Activated CD4-positive, alpha-beta memory T cell treated with anti-CD3 and anti-CD28 coated beads, Interleukin-2, amount 10 ng/mL, durations not matched to agents 7 days and 5 days (primary cell): Measurements from ENCODE around the gene HEXIM1. TPM values are rescaled to one million over a fixed set of nuclear protein-coding genes. Genes with fewer than 3 reads are reported as not detected.

Experiments
- CTCF ChIA-PET: fragments of 350-600 bp; sonication (Branson Sonifier 250); formaldehyde crosslinking; loops from one replicate; lab custom pipeline; 2021; ENCODE audit warnings: antibody characterized with exemption, inconsistent platforms; lab: Charles Lee
- POLR2A ChIA-PET: fragments of 350-600 bp; sonication (Branson Sonifier 250); formaldehyde crosslinking; loops from one replicate; lab custom pipeline; 2021; ENCODE audit warnings: antibody characterized with exemption; lab: Charles Lee
- DNase-seq: peaks from one replicate; pipeline ENCODE4 v3.0.0-alpha.2; 2020
- H3K27ac Mint-ChIP-seq: one replicate; pipeline ENCODE4 v1.8.0; 2021; ENCODE audit warnings: mild to moderate bottlenecking, mixed read lengths
- H3K27me3 Mint-ChIP-seq: one replicate; pipeline ENCODE4 v1.8.0; 2021; ENCODE audit warnings: mixed read lengths
- H3K36me3 Mint-ChIP-seq: one replicate; pipeline ENCODE4 v1.8.0; 2021; ENCODE audit warnings: low read depth, mixed read lengths
- H3K4me1 Mint-ChIP-seq: one replicate; pipeline ENCODE4 v1.8.0; 2021; ENCODE audit warnings: mixed read lengths
- H3K4me3 Mint-ChIP-seq: one replicate; pipeline ENCODE4 v1.8.0; 2021; ENCODE audit warnings: mild to moderate bottlenecking, mixed read lengths
- H3K9me3 Mint-ChIP-seq: one replicate; pipeline ENCODE4 v1.8.0; 2021; ENCODE audit warnings: mixed read lengths
- total RNA-seq, 2 experiments: library from RNA; stranded (reverse); gene quantifications; one replicate each; pipeline ENCODE4 v1.2.3, GENCODE V29; 2021

HEXIM1 gene, protein sequence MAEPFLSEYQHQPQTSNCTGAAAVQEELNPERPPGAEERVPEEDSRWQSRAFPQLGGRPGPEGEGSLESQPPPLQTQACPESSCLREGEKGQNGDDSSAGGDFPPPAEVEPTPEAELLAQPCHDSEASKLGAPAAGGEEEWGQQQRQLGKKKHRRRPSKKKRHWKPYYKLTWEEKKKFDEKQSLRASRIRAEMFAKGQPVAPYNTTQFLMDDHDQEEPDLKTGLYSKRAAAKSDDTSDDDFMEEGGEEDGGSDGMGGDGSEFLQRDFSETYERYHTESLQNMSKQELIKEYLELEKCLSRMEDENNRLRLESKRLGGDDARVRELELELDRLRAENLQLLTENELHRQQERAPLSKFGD
- total RNA-seq = 10 to 100 TPM; 35.0 to 35.8 TPM

DNA sequence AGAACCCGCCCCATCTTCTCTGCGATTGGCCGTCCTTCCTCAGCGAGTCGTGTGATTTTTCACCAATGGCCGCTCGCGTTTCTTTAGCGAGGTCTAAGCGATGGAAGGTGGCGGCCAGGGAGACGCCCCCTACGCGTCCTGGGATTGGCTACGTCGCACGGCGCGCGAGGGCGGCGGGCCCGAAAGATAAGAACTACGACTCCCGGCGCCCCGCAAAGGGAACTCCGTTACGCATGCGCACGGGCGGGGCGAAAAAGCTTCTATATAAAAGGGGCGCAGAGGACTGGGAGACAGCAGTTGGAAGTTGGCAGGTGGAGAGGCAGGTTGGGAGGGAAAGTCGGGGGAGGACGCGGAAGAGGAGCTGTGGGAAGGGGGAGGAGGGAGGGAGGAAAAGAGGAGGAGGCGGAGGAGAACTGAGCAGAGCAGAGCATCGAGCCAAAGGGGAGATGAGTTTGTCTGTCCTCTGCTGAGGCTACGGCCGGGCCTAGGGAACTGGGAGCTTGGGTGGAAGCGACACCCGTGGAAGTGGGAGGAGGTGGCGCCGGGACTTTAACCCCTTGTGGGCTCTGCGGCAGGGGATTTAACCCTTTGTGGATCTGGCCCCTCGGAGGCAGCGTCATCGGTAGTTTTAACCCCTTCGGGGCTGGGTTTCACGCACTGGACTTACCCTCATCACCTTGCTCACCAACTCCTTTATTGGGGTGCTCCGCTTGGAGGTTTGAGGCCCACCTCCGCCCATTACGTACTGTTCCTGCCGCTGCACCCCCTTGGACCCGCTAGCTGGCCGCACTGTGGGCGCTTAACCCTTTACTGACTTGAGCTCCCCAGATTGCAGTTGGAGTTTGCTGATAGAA is at the start of gene HEXIM1:
HEXIM1 (plus strand) TSS at position 293 of the 854 bp plus-strand sequence. CDS start 716 bp downstream, outside the sequence.
- peaks cover 45% of the 10 kb centered on the region for H3K4me1 Mint-ChIP-seq
- H3K9me3 Mint-ChIP-seq = no peaks in the 10 kb centered on the region
- H3K27me3 Mint-ChIP-seq = no peaks in the 10 kb centered on the region
- ChIA-PET CTCF (interaction anchor here (0.6 to 11.2 kb wide), 19 partner anchors 11 to 261 kb away, joined by 3 to 347 read pairs (median 5); partner anchors contain the start of genes ACBD4, DCAKD, HEXIM2 and PLCD3), POLR2A (interaction anchor here (0.7 to 6.6 kb wide), 26 partner anchors 11 to 261 kb away, joined by 3 to 470 read pairs (median 10); partner anchors contain the start of genes ACBD4, DCAKD, EFTUD2 and FMNL1)
- H3K4me3 Mint-ChIP-seq = peak within 1 kb of the TSS; percentile 97
- peak within 1 kb of the TSS; percentile 98 for H3K27ac Mint-ChIP-seq
- H3K36me3 Mint-ChIP-seq = peaks cover 29% of the 10 kb centered on the region
- peak; percentile 99 for DNase-seq

- H3K36me3 Mint-ChIP-seq = peaks cover 68% of the 10 kb centered on the region
These were observed 49.2 kb upstream of the HEXIM1 start for GRCh38 chr17:45098869-45099616.

GRCh38 chr17:45101546-45101882 is 46.8 kb upstream of the HEXIM1 start:
- no peaks in the 10 kb centered on the region for H3K4me1 Mint-ChIP-seq
- H3K4me3 Mint-ChIP-seq = no peak overlapping the region
- no peak for DNase-seq
- no peaks in the 10 kb centered on the region for H3K27me3 Mint-ChIP-seq
- CTCF ChIA-PET = interaction anchor here (0.6 to 0.7 kb wide), 2 partner anchors 26 to 99 kb away, joined by 3 to 4 read pairs; no protein-coding TSS in a partner anchor
- no peak overlapping the region for H3K27ac Mint-ChIP-seq
- POLR2A ChIA-PET = no interaction called here
- peaks cover 72% of the 10 kb centered on the region for H3K36me3 Mint-ChIP-seq
- no peaks in the 10 kb centered on the region for H3K9me3 Mint-ChIP-seq

More at GRCh38 chr17:45098869-45099616, 49.2 kb upstream of the HEXIM1 start:
- peak; percentile 79 for DNase-seq
- no peak overlapping the region for H3K27ac Mint-ChIP-seq
- no peak overlapping the region for H3K4me3 Mint-ChIP-seq
- H3K9me3 Mint-ChIP-seq = no peaks in the 10 kb centered on the region
- POLR2A ChIA-PET = interaction anchor here (0.6 to 1.1 kb wide), 3 partner anchors 38 to 178 kb away, joined by 3 to 5 read pairs (median 3); partner anchors contain the start of gene NMT1
- CTCF ChIA-PET = interaction anchor here (0.7 to 3.5 kb wide), 18 partner anchors 10 to 233 kb away, joined by 3 to 26 read pairs (median 4); partner anchors contain the start of genes ACBD4, DCAKD and EFTUD2
- H3K27me3 Mint-ChIP-seq = no peaks in the 10 kb centered on the region
- no peaks in the 10 kb centered on the region for H3K4me1 Mint-ChIP-seq

GRCh38 chr17:45101883-45102811 is 46.1 kb upstream of the HEXIM1 start:
- CTCF ChIA-PET = no interaction called here

DNA sequence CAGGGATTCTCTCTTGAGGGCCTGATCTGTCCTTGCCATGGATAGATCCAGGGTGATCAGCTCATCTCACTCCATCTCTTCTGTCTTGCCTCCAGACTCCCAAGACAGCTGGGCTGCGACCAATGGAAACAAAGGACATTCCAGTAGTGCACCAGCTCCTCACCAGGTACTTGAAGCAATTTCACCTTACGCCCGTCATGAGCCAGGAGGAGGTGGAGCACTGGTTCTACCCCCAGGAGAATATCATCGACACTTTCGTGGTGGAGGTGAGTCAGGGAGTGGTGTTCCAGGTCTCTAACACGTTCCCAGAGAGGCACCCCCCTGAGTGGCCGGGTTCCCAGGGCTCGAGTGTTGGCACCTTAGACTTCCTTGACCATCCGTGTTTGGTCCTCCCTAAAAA is 45.4 kb upstream of the HEXIM1 start:
- no peak for DNase-seq
- ChIA-PET POLR2A (interaction anchor here (1.0 kb wide), 1 partner anchor 12 kb away, joined by 3 read pairs; no protein-coding TSS in a partner anchor), CTCF (no interaction called here)
- Mint-ChIP-seq H3K9me3 (no peaks in the 10 kb centered on the region), H3K27ac (no peak overlapping the region), H3K36me3 (peaks cover 67% of the 10 kb centered on the region), H3K4me1 (no peaks in the 10 kb centered on the region), H3K4me3 (no peak overlapping the region), H3K27me3 (no peaks in the 10 kb centered on the region)

More at GRCh38 chr17:45101883-45102811, 46.1 kb upstream of the HEXIM1 start:
- Mint-ChIP-seq H3K27ac (no peak overlapping the region), H3K27me3 (no peaks in the 10 kb centered on the region), H3K9me3 (no peaks in the 10 kb centered on the region), H3K4me1 (no peaks in the 10 kb centered on the region), H3K4me3 (no peak overlapping the region), H3K36me3 (peaks cover 72% of the 10 kb centered on the region)
- no peak for DNase-seq
- POLR2A ChIA-PET = interaction anchor here (0.6 kb wide), 1 partner anchor 22 kb away, joined by 3 read pairs; no protein-coding TSS in a partner anchor

DNA sequence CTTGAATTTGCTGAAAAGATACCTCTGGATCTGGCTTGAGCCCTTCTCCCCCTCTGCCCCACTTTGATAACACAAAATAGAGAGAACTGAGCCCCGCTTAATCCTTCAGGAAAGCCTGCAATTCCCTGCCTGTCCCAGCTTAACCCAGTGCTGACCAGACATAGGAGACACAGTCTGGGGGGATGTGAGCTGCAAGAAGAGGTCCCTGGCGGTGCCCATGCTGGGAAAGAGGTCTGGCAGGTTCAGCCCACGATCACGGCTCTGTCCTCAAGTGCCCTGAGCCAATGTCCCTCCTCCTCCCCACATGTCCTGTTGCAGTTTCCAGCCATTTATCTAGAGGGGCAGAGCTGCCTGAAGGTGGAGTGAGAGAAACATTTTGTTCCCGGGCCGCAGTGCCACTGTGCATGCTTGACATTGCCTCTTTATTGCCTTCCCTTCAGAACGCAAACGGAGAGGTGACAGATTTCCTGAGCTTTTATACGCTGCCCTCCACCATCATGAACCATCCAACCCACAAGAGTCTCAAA is 44.9 kb upstream of the HEXIM1 start:
- Mint-ChIP-seq H3K9me3 (no peaks in the 10 kb centered on the region), H3K4me3 (no peak overlapping the region), H3K36me3 (peaks cover 63% of the 10 kb centered on the region), H3K27ac (no peak overlapping the region), H3K4me1 (no peaks in the 10 kb centered on the region), H3K27me3 (no peaks in the 10 kb centered on the region)
- ChIA-PET CTCF (no interaction called here), POLR2A (interaction anchor here (1.0 kb wide), 1 partner anchor 12 kb away, joined by 3 read pairs; no protein-coding TSS in a partner anchor)
- DNase-seq = no peak

DNA sequence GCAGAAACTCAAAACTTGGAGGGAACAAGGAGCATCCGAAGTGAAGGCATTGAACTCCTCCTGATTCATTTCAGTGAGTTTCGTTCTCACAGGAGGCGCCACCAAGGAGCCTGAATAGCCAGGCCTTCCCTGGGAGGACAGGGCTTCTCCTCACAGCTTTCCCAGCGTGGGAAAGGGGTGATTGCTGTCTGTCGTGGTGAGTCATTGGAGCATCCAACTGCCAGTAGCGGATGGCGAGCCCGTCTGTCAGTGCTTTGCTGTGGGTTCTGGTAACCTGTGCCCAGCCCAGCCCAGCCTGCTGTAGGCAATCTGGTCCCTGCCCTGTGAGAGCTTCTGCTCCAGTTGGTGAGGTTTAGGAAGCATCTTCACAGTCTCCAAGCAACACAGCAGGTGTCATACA is 44.2 kb upstream of the HEXIM1 start:
- Mint-ChIP-seq H3K4me1 (no peaks in the 10 kb centered on the region), H3K36me3 (peaks cover 64% of the 10 kb centered on the region), H3K27ac (no peak overlapping the region), H3K4me3 (no peak overlapping the region), H3K27me3 (no peaks in the 10 kb centered on the region), H3K9me3 (no peaks in the 10 kb centered on the region)
- POLR2A ChIA-PET = interaction anchor here (1.0 kb wide), 1 partner anchor 11 kb away, joined by 3 read pairs; no protein-coding TSS in a partner anchor
- DNase-seq = no peak
- CTCF ChIA-PET = no interaction called here

DNA sequence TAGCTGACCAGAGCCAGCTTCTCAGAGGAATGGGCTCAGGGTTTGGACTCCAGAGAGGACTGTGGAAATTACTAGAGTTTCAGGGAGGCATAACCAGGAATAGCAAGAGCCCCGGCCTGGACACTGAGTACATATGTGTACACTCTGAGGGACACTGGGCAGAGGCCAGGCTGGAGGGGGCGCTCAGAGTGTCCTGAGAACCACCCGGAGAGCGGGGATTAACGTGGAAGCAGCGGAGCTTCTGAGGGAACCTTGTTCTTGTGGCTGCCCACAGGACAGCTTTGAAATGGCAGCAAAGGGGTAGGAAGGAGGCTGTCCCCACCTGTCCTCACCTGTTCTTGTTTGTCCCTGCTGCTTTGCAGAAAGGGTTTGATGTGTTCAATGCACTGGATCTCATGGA is 43.8 kb upstream of the HEXIM1 start:
- H3K27ac Mint-ChIP-seq = no peak overlapping the region
- POLR2A ChIA-PET = no interaction called here
- peaks cover 59% of the 10 kb centered on the region for H3K36me3 Mint-ChIP-seq
- CTCF ChIA-PET = no interaction called here
- no peaks in the 10 kb centered on the region for H3K27me3 Mint-ChIP-seq
- DNase-seq = no peak
- no peaks in the 10 kb centered on the region for H3K4me1 Mint-ChIP-seq
- H3K4me3 Mint-ChIP-seq = no peak overlapping the region
- no peaks in the 10 kb centered on the region for H3K9me3 Mint-ChIP-seq

GRCh38 chr17:45104907-45105624 is 43.2 kb upstream of the HEXIM1 start:
- H3K9me3 Mint-ChIP-seq = no peaks in the 10 kb centered on the region
- no peak for DNase-seq
- POLR2A ChIA-PET = no interaction called here
- H3K27ac Mint-ChIP-seq = no peak overlapping the region
- no peak overlapping the region for H3K4me3 Mint-ChIP-seq
- H3K27me3 Mint-ChIP-seq = no peaks in the 10 kb centered on the region
- no peaks in the 10 kb centered on the region for H3K4me1 Mint-ChIP-seq
- CTCF ChIA-PET = no interaction called here
- H3K36me3 Mint-ChIP-seq = peaks cover 57% of the 10 kb centered on the region

- Mint-ChIP-seq H3K4me3 (no peak overlapping the region), H3K27ac (no peak overlapping the region), H3K4me1 (no peaks in the 10 kb centered on the region), H3K27me3 (no peaks in the 10 kb centered on the region), H3K36me3 (peaks cover 57% of the 10 kb centered on the region), H3K9me3 (no peaks in the 10 kb centered on the region)
- POLR2A ChIA-PET = no interaction called here
- DNase-seq = no peak
- CTCF ChIA-PET = no interaction called here
These were observed 42.2 kb upstream of the HEXIM1 start for GRCh38 chr17:45106096-45106495.

DNA sequence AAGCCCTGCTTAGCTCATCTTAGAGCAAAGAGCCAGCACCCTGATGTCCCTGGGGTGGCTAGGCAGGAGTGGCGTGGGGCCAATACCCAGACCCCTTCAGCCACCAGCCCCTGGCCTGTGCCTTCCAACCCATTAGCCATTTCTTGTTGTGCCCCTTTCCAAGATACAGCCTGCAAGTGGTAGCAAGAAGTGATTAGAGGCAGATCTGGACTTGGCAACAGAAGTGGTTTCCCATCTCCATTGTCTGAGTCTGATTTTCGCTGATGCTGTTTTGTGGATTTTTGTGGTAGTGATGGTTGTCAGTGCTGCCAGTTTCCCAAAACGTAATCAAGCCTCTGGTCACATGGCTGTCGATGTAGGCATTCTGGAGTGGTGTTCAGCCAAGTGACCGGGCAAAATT is 41.7 kb upstream of the HEXIM1 start:
- DNase-seq = no peak
- POLR2A ChIA-PET = no interaction called here
- Mint-ChIP-seq H3K27ac (no peak overlapping the region), H3K36me3 (peaks cover 56% of the 10 kb centered on the region), H3K27me3 (no peaks in the 10 kb centered on the region), H3K4me1 (no peaks in the 10 kb centered on the region), H3K9me3 (no peaks in the 10 kb centered on the region), H3K4me3 (no peak overlapping the region)
- CTCF ChIA-PET = no interaction called here
